ENCODE measurements around the gene STIP1. TPM values are rescaled to one million over a fixed set of nuclear protein-coding genes. Genes with fewer than 3 reads are reported as not detected.

The STIP1 gene
- total and polyA plus RNA-seq, 10 of the 15 experiments (the other 5 are each of a cell fraction or from before 2014, with no cell fraction given) = 25.2 to 291 (median 191) TPM

DNA sequence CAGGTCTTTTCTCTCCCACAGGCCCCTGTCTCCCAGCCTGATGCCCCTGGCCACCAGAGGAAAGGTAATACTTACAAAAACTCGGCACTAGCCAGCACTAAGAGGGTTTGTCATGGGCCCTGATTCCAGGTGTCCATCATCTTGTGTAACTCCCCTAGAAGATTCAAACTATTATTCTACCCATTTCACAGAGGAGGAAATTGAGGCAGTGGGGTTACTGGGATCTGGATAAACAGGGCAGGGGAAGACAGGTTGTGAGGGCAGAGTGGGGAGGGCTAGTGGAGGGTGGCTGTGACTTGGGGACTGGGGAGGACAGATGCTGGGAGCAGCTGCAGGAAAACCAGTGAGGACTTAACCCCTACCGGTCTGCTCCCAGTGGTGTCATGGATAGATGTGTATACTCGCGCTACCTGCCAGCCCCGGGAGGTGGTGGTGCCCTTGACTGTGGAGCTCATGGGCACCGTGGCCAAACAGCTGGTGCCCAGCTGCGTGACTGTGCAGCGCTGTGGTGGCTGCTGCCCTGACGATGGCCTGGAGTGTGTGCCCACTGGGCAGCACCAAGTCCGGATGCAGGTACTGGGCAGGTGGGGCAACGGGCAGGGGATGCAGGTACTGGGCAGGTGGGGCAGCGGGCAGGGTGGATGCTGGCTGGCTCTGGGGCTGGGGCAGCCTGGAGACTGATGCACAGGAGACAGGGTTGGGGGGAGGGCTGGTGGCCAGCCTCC, 49.6 kb downstream of the STIP1 start:
- Histone ChIP-seq H3K9me3 (replicated peaks; ENCODE audit: control insufficient read depth, insufficient read depth, low read length) (no peaks in the 10 kb centered on the region), H3K36me3 (ENCODE audit: control insufficient read depth in 2 of 2, insufficient read depth in 2 of 2, low read length in 1 of 2) (peaks cover 0 to 5% of the 10 kb centered on the region in 2 experiments; a peak in 2 of 4 replicates), H2AFZ (ENCODE audit: control insufficient read depth, low read depth, low read length) (no peak overlapping the region), H3K79me2 (ENCODE audit: control insufficient read depth, insufficient read depth, low read length) (peaks cover 14% of the 10 kb centered on the region), H4K20me1 (ENCODE audit: control insufficient read depth, insufficient read depth) (no peaks in the 10 kb centered on the region), H3K9ac (ENCODE audit: control insufficient read depth, insufficient read depth, low read length) (peak overlapping the region; percentile 47), H3K4me2 (ENCODE audit: control insufficient read depth, insufficient read depth) (peak overlapping the region; percentile 83), H3K27ac (ENCODE audit: control insufficient read depth, insufficient read depth) (0 out of 2 replicates have a peak overlapping the region, but pooled peaks have one; percentile 33), H3K27me3 (replicated peaks in 1 of 2; ENCODE audit: control insufficient read depth in 2 of 2, insufficient read depth in 2 of 2, low read length in 1 of 2) (no peaks in the 10 kb centered on the region), H3K4me3 (peak overlapping the region; percentile 97), H3K4me1 (ENCODE audit: control insufficient read depth, insufficient read depth, low read length) (peaks cover 55% of the 10 kb centered on the region)
- ChIA-PET RAD21 (ENCODE audit: unreplicated experiment) (no interaction called here), CTCF (interaction anchor here (0.6 kb wide), 1 partner anchor 44 kb away, joined by 3 read pairs; no protein-coding TSS in a partner anchor), SMC1A (ENCODE audit: uncharacterized antibody, unreplicated experiment) (interaction anchor here (0.9 to 1.2 kb wide), 2 partner anchors 9 to 29 kb away, joined by 3 read pairs; partner anchors contain the start of gene FERMT3), POLR2A (interaction anchor here (0.9 to 1.7 kb wide), 3 partner anchors 22 to 30 kb away, joined by 4 to 7 read pairs (median 4); partner anchors contain the start of gene FERMT3)
- intact Hi-C loops (cut with micrococcal nuclease; ENCODE audit: unreplicated experiment) = no loop called here
- no peak for DNase-seq (ENCODE audit: low read depth, low spot score)
- BruUV-seq (replicated peaks) = TSS peak; percentile 58
- ATAC-seq = no peak
- TF ChIP-seq, protein P1, sequence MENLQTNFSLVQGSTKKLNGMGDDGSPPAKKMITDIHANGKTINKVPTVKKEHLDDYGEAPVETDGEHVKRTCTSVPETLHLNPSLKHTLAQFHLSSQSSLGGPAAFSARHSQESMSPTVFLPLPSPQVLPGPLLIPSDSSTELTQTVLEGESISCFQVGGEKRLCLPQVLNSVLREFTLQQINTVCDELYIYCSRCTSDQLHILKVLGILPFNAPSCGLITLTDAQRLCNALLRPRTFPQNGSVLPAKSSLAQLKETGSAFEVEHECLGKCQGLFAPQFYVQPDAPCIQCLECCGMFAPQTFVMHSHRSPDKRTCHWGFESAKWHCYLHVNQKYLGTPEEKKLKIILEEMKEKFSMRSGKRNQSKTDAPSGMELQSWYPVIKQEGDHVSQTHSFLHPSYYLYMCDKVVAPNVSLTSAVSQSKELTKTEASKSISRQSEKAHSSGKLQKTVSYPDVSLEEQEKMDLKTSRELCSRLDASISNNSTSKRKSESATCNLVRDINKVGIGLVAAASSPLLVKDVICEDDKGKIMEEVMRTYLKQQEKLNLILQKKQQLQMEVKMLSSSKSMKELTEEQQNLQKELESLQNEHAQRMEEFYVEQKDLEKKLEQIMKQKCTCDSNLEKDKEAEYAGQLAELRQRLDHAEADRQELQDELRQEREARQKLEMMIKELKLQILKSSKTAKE (IDR thresholded peaks at IDR 0.05; ENCODE audit: low read depth, poor library complexity, severe bottlenecking) = no peak
- peak; percentile 50; the same call in 1 of the 2 replicates for TF ChIP-seq PKNOX1 (IDR thresholded peaks at IDR 0.05)
- 85% methylated on average over 11 of the region's 12 CpGs for WGBS (ENCODE audit: insufficient coverage, insufficient replicate concordance, low lambda C conversion rate, missing lambda C conversion rate)
- FAIRE-seq = no peak
- in situ Hi-C loops (cut with MboI) = loop anchor here (25.0 kb wide), 1 partner anchor 1627 kb away; the partner anchor contains the start of genes CFL1, EFEMP2 and MUS81

All from GM12878 (cell line).